Measurements from ENCODE around the gene BTBD2. TPM values are rescaled to one million over a fixed set of nuclear protein-coding genes. Genes with fewer than 3 reads are reported as not detected.

BTBD2 gene
- total and polyA plus RNA-seq, 10 of the 15 experiments (the other 5 are each of a cell fraction or from before 2014, with no cell fraction given) = 0.13 to 66.2 (median 10.4) TPM

DNA sequence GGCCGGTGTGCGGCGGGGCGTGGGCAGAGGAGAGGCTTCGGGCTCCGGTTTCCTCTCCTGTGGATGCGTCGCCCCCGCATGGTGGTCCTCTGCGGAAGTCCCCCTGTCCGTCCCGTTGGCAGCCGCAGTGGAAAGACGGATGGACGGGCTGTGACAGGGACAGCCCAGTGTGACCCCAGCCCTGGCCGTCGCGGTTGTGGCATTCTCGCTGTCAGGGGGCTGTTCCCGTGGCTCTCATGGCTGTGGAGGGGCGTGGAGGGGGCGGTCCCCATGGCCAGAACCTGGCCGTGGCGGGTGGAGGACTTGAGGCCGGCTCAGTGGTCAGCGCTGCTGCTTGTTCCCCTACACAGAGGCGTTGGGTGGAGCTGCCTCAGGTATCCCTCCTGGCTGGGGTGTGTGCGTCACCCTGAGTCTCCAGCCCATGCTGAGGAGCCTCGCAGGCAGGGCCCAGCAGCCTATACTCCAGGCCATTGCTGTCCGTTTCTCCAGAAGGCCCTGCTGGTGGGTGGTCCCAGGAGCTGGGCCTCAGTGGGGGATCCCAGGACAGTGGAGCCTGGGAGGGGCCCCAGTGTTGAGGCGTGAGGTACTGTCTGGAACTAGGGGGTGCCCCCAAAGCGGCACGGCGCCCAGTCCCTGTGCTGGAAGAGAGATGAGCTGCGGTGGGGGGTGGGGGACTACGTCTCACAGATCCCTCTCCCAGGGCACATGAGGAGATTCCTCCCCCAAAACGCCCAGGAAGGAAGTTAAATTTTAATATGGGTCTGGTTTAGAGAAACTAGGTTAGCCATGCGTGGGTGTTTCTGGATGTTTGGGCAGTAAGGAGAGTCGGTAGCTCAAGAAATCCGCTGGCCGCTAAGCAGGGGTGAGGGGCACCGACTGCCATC is 54.3 kb downstream of the BTBD2 start (continued):
- TF ChIP-seq SMAD1 (IDR thresholded peaks at IDR 0.05; ENCODE audit: low read depth, partially characterized antibody) = no peak
- no peak for TF ChIP-seq IKZF1 (conservative IDR thresholded peaks at IDR 0.05)
- no peak for TF ChIP-seq NR2C2 (IDR thresholded peaks at IDR 0.05; ENCODE audit: borderline replicate concordance, control insufficient read depth, insufficient read length, low read depth)
- no peak for TF ChIP-seq SREBF2 (IDR thresholded peaks at IDR 0.05; ENCODE audit: low read length)
- TF ChIP-seq FOXK2 (IDR thresholded peaks at IDR 0.05) = no peak
- no peak for TF ChIP-seq PAX8 (IDR thresholded peaks at IDR 0.05)
- TF ChIP-seq, protein P1, sequence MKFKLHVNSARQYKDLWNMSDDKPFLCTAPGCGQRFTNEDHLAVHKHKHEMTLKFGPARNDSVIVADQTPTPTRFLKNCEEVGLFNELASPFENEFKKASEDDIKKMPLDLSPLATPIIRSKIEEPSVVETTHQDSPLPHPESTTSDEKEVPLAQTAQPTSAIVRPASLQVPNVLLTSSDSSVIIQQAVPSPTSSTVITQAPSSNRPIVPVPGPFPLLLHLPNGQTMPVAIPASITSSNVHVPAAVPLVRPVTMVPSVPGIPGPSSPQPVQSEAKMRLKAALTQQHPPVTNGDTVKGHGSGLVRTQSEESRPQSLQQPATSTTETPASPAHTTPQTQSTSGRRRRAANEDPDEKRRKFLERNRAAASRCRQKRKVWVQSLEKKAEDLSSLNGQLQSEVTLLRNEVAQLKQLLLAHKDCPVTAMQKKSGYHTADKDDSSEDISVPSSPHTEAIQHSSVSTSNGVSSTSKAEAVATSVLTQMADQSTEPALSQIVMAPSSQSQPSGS (IDR thresholded peaks at IDR 0.05; ENCODE audit: low read length) = no peak
- TF ChIP-seq, protein P2, sequence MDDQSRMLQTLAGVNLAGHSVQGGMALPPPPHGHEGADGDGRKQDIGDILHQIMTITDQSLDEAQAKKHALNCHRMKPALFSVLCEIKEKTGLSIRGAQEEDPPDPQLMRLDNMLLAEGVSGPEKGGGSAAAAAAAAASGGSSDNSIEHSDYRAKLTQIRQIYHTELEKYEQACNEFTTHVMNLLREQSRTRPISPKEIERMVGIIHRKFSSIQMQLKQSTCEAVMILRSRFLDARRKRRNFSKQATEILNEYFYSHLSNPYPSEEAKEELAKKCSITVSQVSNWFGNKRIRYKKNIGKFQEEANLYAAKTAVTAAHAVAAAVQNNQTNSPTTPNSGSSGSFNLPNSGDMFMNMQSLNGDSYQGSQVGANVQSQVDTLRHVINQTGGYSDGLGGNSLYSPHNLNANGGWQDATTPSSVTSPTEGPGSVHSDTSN (IDR thresholded peaks at IDR 0.05; ENCODE audit: insufficient replicate concordance, low read depth, low read length) = no peak

DNA sequence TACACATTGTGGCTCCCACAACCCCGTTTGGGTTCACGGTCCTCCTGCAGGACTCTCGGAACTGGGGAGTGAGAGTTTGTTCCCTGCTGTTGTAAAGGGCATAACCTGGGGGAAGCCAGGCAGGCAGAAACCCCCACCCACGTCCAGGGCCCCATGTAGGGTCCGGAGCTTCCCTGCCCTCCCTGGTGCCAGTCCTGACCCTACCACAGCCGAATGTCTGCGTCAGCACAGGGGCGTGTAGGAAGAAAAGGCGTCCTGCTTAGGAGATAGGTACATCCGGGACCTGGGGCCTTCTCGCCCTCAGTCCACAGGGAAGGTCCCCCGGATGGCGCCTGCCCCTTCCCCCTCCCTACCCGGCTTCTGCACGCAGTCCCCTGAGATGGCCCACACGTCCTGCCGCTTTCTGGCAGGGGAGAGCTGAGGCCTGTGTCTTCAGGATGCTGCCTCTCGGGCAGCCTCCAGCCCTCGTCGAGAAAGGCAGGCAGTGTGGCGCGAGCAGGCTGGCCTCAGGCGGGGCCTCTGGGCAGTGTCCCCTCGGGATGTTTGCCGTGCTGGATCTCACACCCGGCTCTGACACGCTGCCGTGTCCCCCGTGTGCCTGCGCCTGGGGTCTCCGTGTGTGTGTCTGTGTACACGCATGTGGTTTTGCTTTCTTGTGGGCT is 55.5 kb downstream of the BTBD2 start:
- Histone ChIP-seq H3K4me1 (ENCODE audit: control insufficient read depth, insufficient read depth, low read length) (no peaks in the 10 kb centered on the region), H3K27ac (ENCODE audit: control insufficient read depth, insufficient read depth) (no peak overlapping the region), H4K20me1 (ENCODE audit: control insufficient read depth, insufficient read depth) (no peaks in the 10 kb centered on the region), H3K9me3 (replicated peaks; ENCODE audit: control insufficient read depth, insufficient read depth, low read length) (no peaks in the 10 kb centered on the region), H2AFZ (ENCODE audit: control insufficient read depth, low read depth, low read length) (no peak overlapping the region), H3K36me3 (ENCODE audit: control insufficient read depth in 2 of 2, insufficient read depth in 2 of 2, low read length in 1 of 2) (peaks cover 0 to 11% of the 10 kb centered on the region in 2 experiments; a peak in 3 of 4 replicates), H3K4me3 (no peak overlapping the region), H3K9ac (ENCODE audit: control insufficient read depth, insufficient read depth, low read length) (no peak overlapping the region), H3K79me2 (ENCODE audit: control insufficient read depth, insufficient read depth, low read length) (peaks cover 9% of the 10 kb centered on the region), H3K4me2 (ENCODE audit: control insufficient read depth, insufficient read depth) (no peak overlapping the region), H3K27me3 (replicated peaks in 1 of 2; ENCODE audit: control insufficient read depth in 2 of 2, insufficient read depth in 2 of 2, low read length in 1 of 2) (no peaks in the 10 kb centered on the region)
- ChIA-PET SMC1A (ENCODE audit: uncharacterized antibody, unreplicated experiment) (no interaction called here), RAD21 (ENCODE audit: unreplicated experiment) (no interaction called here), CTCF (no interaction called here), POLR2A (no interaction called here)
- no TSS peak for BruUV-seq (replicated peaks)
- in situ Hi-C loops (cut with MboI) (no loop called here), intact Hi-C loops (cut with micrococcal nuclease; ENCODE audit: unreplicated experiment) (no loop called here)
- FAIRE-seq (no peak), DNase-seq (ENCODE audit: low read depth, low spot score) (no peak), ATAC-seq (no peak)
- WGBS (ENCODE audit: insufficient coverage, insufficient replicate concordance, low lambda C conversion rate, missing lambda C conversion rate) = 93% methylated on average over 22 of the region's 32 CpGs
- no peak for TF ChIP-seq GATAD2B (conservative IDR thresholded peaks at IDR 0.05; ENCODE audit: low read depth)
- TF ChIP-seq, protein P3, sequence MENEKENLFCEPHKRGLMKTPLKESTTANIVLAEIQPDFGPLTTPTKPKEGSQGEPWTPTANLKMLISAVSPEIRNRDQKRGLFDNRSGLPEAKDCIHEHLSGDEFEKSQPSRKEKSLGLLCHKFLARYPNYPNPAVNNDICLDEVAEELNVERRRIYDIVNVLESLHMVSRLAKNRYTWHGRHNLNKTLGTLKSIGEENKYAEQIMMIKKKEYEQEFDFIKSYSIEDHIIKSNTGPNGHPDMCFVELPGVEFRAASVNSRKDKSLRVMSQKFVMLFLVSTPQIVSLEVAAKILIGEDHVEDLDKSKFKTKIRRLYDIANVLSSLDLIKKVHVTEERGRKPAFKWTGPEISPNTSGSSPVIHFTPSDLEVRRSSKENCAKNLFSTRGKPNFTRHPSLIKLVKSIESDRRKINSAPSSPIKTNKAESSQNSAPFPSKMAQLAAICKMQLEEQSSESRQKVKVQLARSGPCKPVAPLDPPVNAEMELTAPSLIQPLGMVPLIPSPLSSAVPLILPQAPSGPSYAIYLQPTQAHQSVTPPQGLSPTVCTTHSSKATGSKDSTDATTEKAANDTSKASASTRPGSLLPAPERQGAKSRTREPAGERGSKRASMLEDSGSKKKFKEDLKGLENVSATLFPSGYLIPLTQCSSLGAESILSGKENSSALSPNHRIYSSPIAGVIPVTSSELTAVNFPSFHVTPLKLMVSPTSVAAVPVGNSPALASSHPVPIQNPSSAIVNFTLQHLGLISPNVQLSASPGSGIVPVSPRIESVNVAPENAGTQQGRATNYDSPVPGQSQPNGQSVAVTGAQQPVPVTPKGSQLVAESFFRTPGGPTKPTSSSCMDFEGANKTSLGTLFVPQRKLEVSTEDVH (IDR thresholded peaks at IDR 0.05; ENCODE audit: low read depth, partially characterized antibody) = no peak
- no peak for TF ChIP-seq ZNF274 (IDR thresholded peaks at IDR 0.05; ENCODE audit: insufficient read depth, insufficient read length)
- no peak for TF ChIP-seq TBL1XR1 (IDR thresholded peaks at IDR 0.05; ENCODE audit: low read depth, low read length)
- TF ChIP-seq GABPA (IDR thresholded peaks at IDR 0.05; ENCODE audit: low read depth) = no peak
- TF ChIP-seq ZNF622 (IDR thresholded peaks at IDR 0.05) = no peak
